Endothelial cell of umbilical vein (primary cell): ENCODE results near the gene C14orf180. TPM values are rescaled to one million over a fixed set of nuclear protein-coding genes. Genes with fewer than 3 reads are reported as not detected.

Source experiments
- BruUV-seq: library from RNA; stranded (reverse); fragments of 400-500 nt; replicated peaks from 2 replicates; lab custom pipeline; 2021; lab: Mats Ljungman, UMichigan
- CTCF ChIA-PET: fragments of 300-600, 350-600 bp; sonication (Branson Sonifier 250); formaldehyde crosslinking; loops from one replicate; lab custom pipeline; 2021; ENCODE audit warnings: antibody characterized with exemption, inconsistent platforms; lab: Charles Lee
- POLR2A ChIA-PET: fragments of 300-600, 350-600 bp; sonication (Branson Sonifier 250); formaldehyde crosslinking; loops from one replicate; lab custom pipeline; 2021; ENCODE audit warnings: antibody characterized with exemption, inconsistent platforms; lab: Charles Lee
- DNase-seq: peaks from one replicate; pipeline ENCODE4 v3.0.0-alpha.2; 2011; ENCODE audit warnings: low read depth, low spot score
- FAIRE-seq: peaks from 2 replicates; lab custom pipeline; 2011; peaks lifted over from hg19 to GRCh38; lab: Jason Lieb, UNC
- H2AFZ ChIP-seq: 2 replicates; pipeline ENCODE4 v1.6.0; 2012; ENCODE audit warnings: low read depth, low read length, control low read depth, inconsistent platforms
- H3K27ac ChIP-seq: 2 replicates; pipeline ENCODE4 v1.5.1; 2011; ENCODE audit warnings: low read depth, mild to moderate bottlenecking, control low read depth, low read length, moderate library complexity; ENCODE audit not compliant: insufficient read depth
- H3K27me3 ChIP-seq, 2 experiments: 2 replicates each; pipeline versions ENCODE4 v1.6.0 to v1.6.1; 2011; ENCODE audit warnings: low read length in 2 of 2, mixed read lengths in 1 of 2; ENCODE audit not compliant: control insufficient read depth in 2 of 2, insufficient read depth in 2 of 2
- H3K36me3 ChIP-seq, 2 experiments: 2 replicates in 1 of 2; 3 replicates in 1 of 2; pipeline ENCODE4 v1.5.1; 2011; ENCODE audit warnings: low read length in 2 of 2, mild to moderate bottlenecking in 1 of 2, moderate library complexity in 1 of 2; ENCODE audit not compliant: control insufficient read depth in 2 of 2, insufficient read depth in 2 of 2; ENCODE audit errors: extremely low read depth in 1 of 2
- H3K4me1 ChIP-seq: 3 replicates; pipeline ENCODE4 v1.5.1; 2011; ENCODE audit warnings: mild to moderate bottlenecking, low read length; ENCODE audit not compliant: control insufficient read depth, insufficient read depth; ENCODE audit errors: extremely low read depth
- H3K4me2 ChIP-seq: 2 replicates; pipeline ENCODE4 v1.6.1; 2011; ENCODE audit warnings: low read length, control low read depth, mixed read lengths; ENCODE audit not compliant: insufficient read depth
- H3K4me3 ChIP-seq, 3 experiments: fragments of 200-600 bp in 1 of 3; sonication (generic), shearing (Covaris generic) in 1 of 3; replicated peaks in 1 of 3; 2 replicates each; pipeline ENCODE4 v1.5.1; 2011 to 2016; ENCODE audit warnings: control low read depth in 3 of 3, low read length in 3 of 3, mild to moderate bottlenecking in 2 of 3, inconsistent platforms in 1 of 3, low read depth in 1 of 3, moderate library complexity in 1 of 3; ENCODE audit not compliant: insufficient read depth in 1 of 3
- H3K79me2 ChIP-seq: 2 replicates; pipeline ENCODE4 v1.6.0; 2012; ENCODE audit warnings: low read length, inconsistent platforms; ENCODE audit not compliant: control insufficient read depth, insufficient read depth
- H3K9ac ChIP-seq: replicated peaks from 2 replicates; pipeline ENCODE3; 2011; ENCODE audit warnings: low read length, control low read depth; ENCODE audit not compliant: insufficient read depth; ENCODE audit errors: extremely low read depth
- H3K9me1 ChIP-seq: replicated peaks from 3 replicates; pipeline ENCODE4 v1.6.0; 2011; ENCODE audit warnings: mild to moderate bottlenecking, low read length; ENCODE audit not compliant: control insufficient read depth, insufficient read depth; ENCODE audit errors: extremely low read depth
- H3K9me3 ChIP-seq: replicated peaks from 2 replicates; pipeline ENCODE4 v1.5.1; 2012; ENCODE audit warnings: low read length, inconsistent platforms; ENCODE audit not compliant: control insufficient read depth, insufficient read depth
- H4K20me1 ChIP-seq: replicated peaks from 2 replicates; pipeline ENCODE3; 2011; ENCODE audit warnings: mild to moderate bottlenecking, low read length; ENCODE audit not compliant: control insufficient read depth, insufficient read depth; ENCODE audit errors: extremely low read depth
- EZH2 ChIP-seq: IDR thresholded peaks from 2 replicates; pipeline ENCODE4 v1.6.1; 2012; ENCODE audit warnings: borderline replicate concordance, low read depth, mild to moderate bottlenecking, moderate library complexity, low read length, inconsistent platforms; ENCODE audit not compliant: severe bottlenecking
- FOS ChIP-seq: IDR thresholded peaks from 2 replicates; pipeline ENCODE4 v1.6.1; 2011; ENCODE audit warnings: mild to moderate bottlenecking, low read length, moderate library complexity, borderline replicate concordance; ENCODE audit not compliant: insufficient read depth
- GATA2 ChIP-seq: IDR thresholded peaks from 2 replicates; pipeline ENCODE4 v1.7.0; 2011; ENCODE audit warnings: low read depth, mild to moderate bottlenecking, moderate library complexity, mixed read lengths, low read length; ENCODE audit not compliant: insufficient read length, insufficient read depth
- MYC ChIP-seq: IDR thresholded peaks from one replicate; pipeline ENCODE4 v1.6.1; 2011; ENCODE audit warnings: mild to moderate bottlenecking, low read depth, low read length
- POLR2A ChIP-seq: IDR thresholded peaks from 2 replicates; pipeline ENCODE4 v1.6.1; 2012; ENCODE audit warnings: low read depth, mild to moderate bottlenecking, control low read depth, low read length
- POLR2AphosphoS5 ChIP-seq: IDR thresholded peaks from 2 replicates; pipeline ENCODE4 v1.6.1; 2012; ENCODE audit warnings: low read depth, mild to moderate bottlenecking, control low read depth, low read length, moderate library complexity; ENCODE audit not compliant: insufficient read depth
- dilution Hi-C: fragments of 300-500 bp; cut with MboI; formaldehyde crosslinking; loops from one replicate; pipeline ENCODE4 v1.15.0; 2019; ENCODE audit warnings: low sequenced_read_pairs; ENCODE audit not compliant: extremely low pct_ligation_motif_present
- intact Hi-C: fragments of 100-400 bp; cut with micrococcal nuclease; formaldehyde crosslinking; loops from one replicate; pipeline ENCODE4 v1.10.0; 2022
- polyA plus RNA-seq, 4 experiments: library from polyadenylated mRNA; depleted of rRNA in 3 of 4; stranded (reverse) in 3 of 4; unstranded in 1 of 4; fragments of >200 nt; gene quantifications; 2 replicates each; pipeline versions ENCODE4 v1.2.1 to v1.2.3, GENCODE V29; 2011 to 2012; ENCODE audit warnings: missing spikeins in 1 of 4
- total RNA-seq: library from RNA; stranded (reverse); gene quantifications from 2 replicates; pipeline ENCODE4 v1.2.3, GENCODE V29; 2021

C14orf180 gene
- total and polyA plus RNA-seq, 2 donors (not counting 3 experiments of a cell fraction or from before 2014, with no cell fraction given) = not detected

- no peaks in the 10 kb centered on the region for H4K20me1 ChIP-seq
- BruUV-seq = no TSS peak
- no peak overlapping the region for H3K4me3 ChIP-seq
- no peaks in the 10 kb centered on the region for H3K79me2 ChIP-seq
- H3K4me1 ChIP-seq = no peaks in the 10 kb centered on the region
- TF ChIP-seq MYC (no peak), POLR2AphosphoS5 (no peak)
- CTCF ChIA-PET = no interaction called here
- H3K4me2 ChIP-seq = no peak overlapping the region
- dilution Hi-C loops = no loop called here
- no peak overlapping the region for H2AFZ ChIP-seq
- POLR2A ChIA-PET = no interaction called here
- H3K36me3 ChIP-seq = no peaks in the 10 kb centered on the region
- H3K9me3 ChIP-seq = no peaks in the 10 kb centered on the region
- H3K27ac ChIP-seq = no peak overlapping the region
- no peaks in the 10 kb centered on the region for H3K9me1 ChIP-seq
- FAIRE-seq = no peak
- H3K9ac ChIP-seq = no peak overlapping the region
- intact Hi-C loops = no loop called here
- DNase-seq = no peak
- peaks cover 3 to 6% of the 10 kb centered on the region in 2 experiments for H3K27me3 ChIP-seq
Measured at GRCh38 chr14:104544362-104544961, 35.1 kb upstream of the C14orf180 start.

GRCh38 chr14:104545151-104545941 lies 34.2 kb upstream of the C14orf180 start:
- dilution Hi-C loops = no loop called here
- no TSS peak for BruUV-seq

More at GRCh38 chr14:104545151-104545941, 34.2 kb upstream of the C14orf180 start:
- intact Hi-C loops = no loop called here
- Histone ChIP-seq H3K9ac (no peak overlapping the region), H3K27ac (no peak overlapping the region), H3K9me3 (no peaks in the 10 kb centered on the region), H3K4me1 (no peaks in the 10 kb centered on the region), H3K4me3 (no peak overlapping the region), H3K9me1 (no peaks in the 10 kb centered on the region), H3K27me3 (peaks cover 3 to 6% of the 10 kb centered on the region in 2 experiments), H3K4me2 (no peak overlapping the region), H3K36me3 (no peaks in the 10 kb centered on the region), H3K79me2 (no peaks in the 10 kb centered on the region), H4K20me1 (no peaks in the 10 kb centered on the region), H2AFZ (no peak overlapping the region)
- ChIA-PET POLR2A (no interaction called here), CTCF (interaction anchor here (1.0 to 1.2 kb wide), 2 partner anchors 9 to 468 kb away, joined by 3 read pairs; no protein-coding TSS in a partner anchor)
- TF ChIP-seq MYC = no peak
- no peak for TF ChIP-seq EZH2
- TF ChIP-seq FOS = no peak
- no peak for TF ChIP-seq GATA2
- TF ChIP-seq POLR2AphosphoS5 = no peak
- no peak for TF ChIP-seq POLR2A
- DNase-seq = no peak
- no peak for FAIRE-seq
